GM18909 (cell line): ENCODE data around the gene DNAAF1.
"Not testable (repeated sequence)": the region's sequence is repeated elsewhere in the genome, so short reads cannot be mapped to it uniquely, and the experiment has no call there.

Source experiments
- ATAC-seq: cut with Tn5 transposase; IDR thresholded peaks from one replicate; pipeline ENCODE4 v1.9.1; 2021; ENCODE audit warnings: mild to moderate bottlenecking; ENCODE audit not compliant: unreplicated experiment, poor library complexity

The DNAAF1 gene

GRCh38 chr16:84144859-84145639, at the start of gene DNAAF1, which contains the start of gene HSDL1:
Gene DNAAF1 (plus strand): TSS chr16:84145308. CDS start chr16:84145441, 133 bp downstream.
Gene HSDL1 (minus strand): TSS chr16:84145177. CDS start chr16:84131321, 13,856 bp downstream.
- peak; percentile 89 for ATAC-seq

DNA sequence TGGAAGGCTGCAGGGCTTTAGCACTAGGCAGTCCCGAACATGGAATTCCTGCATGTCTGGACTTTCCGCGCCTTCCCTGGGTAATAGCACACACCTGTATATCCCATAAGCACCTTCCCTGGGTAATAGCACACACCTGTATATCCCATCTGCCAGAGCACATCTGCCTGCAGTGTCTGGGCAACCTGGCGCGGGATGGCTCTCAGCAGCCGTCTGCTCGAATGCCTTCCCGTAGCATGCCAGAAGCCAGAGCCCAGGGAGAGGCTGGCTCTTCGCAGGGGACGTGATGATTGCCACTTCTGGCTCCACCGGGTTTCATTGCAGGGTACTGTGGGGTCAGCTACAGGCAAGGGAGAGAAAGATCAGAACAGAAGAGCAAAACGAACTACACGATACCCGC, 49.6 kb upstream of the DNAAF1 start:
- no peak for ATAC-seq

DNA sequence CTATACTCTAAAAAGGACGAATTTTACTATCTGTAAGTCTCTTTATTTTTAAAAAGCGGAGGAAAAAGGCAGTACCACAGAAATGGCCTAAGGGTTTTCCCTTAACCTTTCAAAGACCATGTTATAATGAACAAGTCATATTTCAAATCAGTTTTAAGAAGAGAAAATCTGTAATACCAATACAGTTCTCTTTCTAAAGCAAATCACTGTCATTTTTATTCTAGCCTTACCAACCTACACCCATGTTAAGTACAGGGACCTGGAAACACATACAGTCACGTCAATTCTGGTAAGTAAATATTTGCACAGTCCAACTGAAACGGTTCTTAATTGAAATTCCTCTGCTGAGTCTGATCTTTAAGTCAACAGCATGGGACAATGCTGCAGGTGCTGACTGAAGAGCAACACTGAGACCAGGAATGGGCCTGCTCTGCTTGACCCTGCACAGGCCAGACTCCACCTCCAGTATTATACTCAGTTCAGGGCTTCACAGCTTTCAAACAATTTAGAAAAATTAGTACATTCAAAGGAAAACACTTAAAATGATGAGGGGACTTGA, 48.6 kb upstream of the DNAAF1 start:
- ATAC-seq = no peak

DNA sequence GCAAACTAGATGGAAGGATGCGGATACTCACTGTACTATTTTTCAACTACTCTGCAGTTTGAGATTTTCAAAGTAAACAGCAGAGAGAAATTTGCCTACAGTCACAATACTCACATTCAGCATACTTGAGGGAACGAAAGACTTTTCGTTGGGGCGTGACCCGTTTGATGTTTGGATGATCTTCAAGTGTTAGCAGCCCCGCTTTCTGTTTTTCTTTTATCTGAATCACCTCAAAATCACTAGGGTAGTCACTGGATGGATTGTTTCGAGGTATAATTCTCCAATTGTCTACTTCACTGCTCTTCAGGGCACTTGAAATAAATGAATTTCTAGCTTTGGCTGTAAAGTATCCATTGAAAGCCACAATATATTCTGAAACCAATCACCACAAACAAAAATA, 46.2 kb upstream of the DNAAF1 start:
- ATAC-seq = no peak

GRCh38 chr16:84103678-84104077, 41.4 kb upstream of the DNAAF1 start:
- no peak for ATAC-seq

DNA sequence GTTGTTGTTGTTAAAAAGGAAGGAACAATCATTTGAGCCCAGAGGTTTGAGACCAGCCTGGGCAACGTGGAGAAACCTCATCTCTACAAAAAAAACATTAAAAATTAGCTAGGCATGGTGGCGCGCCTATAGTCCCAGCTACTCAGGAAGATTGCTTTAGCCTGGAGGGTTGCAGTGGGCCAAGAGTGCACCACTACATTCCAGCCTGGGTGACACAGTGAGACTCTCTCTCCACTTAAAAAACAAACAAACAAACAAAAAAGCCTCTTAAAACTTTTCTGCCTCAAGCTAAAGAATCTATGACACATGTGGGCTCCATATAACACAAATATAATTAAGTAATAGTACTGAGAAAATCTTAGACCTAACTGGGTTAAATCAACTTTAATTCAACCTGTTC, 40.9 kb upstream of the DNAAF1 start:
- ATAC-seq = no peak

- ATAC-seq = no peak
These were observed 39.8 kb upstream of the DNAAF1 start for GRCh38 chr16:84105301-84105815.

GRCh38 chr16:84105948-84106740, 39.0 kb upstream of the DNAAF1 start:
- ATAC-seq = no peak

GRCh38 chr16:84107921-84108320, 37.2 kb upstream of the DNAAF1 start:
- ATAC-seq = no peak

GRCh38 chr16:84109598-84110335, 35.3 kb upstream of the DNAAF1 start:
- ATAC-seq = no peak

DNA sequence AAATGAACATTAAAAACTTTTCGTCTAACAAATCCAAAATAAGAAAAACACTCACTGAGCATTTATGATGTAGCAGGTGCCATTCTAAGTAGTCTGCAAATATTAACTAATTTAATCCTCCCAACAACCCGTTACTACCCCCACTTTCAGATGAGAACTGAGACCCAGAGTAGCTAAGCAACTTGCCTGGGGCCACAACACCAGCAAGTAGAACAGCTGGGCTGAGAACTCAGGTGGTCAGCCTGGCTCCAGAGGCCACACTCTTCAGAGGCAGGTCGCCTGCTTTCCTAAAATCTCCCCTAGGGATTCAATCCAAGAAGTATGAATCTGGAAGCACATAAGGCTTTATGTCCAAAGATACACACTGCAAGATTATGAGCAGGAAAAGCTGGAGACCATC, 34.6 kb upstream of the DNAAF1 start:
- ATAC-seq = no peak

- no peak for ATAC-seq
These were observed 33.6 kb upstream of the DNAAF1 start for GRCh38 chr16:84111525-84111924.

DNA sequence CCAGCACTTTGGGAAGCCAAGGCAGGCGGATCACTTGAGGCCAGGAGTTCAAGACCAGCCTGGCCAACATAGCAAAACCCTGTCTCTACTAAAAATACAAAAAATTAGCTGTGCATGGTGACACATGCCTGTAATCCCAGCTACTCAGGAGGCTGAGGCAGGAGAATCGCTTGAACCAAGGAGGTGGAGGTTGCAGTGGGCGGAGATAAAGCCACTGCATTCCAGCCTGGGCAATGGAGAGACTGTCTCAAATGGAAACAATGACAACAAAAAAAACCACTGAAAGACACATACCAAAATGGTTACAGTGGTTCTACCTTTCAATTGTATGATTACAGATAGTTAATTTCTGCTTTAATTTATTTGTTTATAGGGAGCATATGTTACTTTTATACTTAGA, 33.2 kb upstream of the DNAAF1 start:
- ATAC-seq = not testable (repeated sequence)

DNA sequence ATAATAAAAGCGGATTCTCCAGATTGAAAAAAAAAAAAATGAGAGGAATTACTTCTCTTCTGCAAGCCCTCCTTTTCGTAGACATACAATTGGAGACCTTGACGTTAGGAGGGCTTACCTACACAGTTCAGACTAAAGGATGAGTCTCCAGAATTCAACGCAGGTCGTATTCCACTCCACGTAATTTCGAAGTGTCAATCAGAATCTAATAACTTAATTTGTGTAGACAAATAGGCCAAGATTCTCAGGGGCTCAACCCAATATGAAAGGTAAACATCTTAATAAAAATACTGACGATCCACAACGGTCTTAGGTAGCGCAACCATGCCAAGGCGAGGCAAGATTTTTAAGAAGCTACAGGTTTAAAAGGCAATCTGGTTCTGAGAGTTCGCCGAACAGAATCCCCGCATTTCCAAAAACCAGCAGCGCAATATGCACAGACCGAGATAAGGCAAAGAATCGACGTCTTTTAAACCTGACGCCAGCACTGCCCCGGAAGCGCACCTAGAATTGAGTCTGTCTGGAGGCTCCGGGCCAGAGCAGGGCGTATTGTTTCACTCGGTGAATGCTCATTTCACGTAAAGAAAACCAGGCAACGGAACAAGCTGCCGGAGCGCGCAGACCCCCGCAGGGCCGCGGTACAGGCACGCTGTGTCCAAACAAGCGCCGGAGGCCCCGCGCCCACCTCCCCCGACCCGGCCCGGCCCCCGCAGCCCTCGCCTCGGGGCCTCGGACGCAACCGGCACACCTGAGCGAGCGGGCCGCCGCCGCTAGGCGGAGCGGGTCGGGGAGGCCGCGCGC, 29.0 kb upstream of the DNAAF1 start:
- peak; percentile 28 for ATAC-seq

DNA sequence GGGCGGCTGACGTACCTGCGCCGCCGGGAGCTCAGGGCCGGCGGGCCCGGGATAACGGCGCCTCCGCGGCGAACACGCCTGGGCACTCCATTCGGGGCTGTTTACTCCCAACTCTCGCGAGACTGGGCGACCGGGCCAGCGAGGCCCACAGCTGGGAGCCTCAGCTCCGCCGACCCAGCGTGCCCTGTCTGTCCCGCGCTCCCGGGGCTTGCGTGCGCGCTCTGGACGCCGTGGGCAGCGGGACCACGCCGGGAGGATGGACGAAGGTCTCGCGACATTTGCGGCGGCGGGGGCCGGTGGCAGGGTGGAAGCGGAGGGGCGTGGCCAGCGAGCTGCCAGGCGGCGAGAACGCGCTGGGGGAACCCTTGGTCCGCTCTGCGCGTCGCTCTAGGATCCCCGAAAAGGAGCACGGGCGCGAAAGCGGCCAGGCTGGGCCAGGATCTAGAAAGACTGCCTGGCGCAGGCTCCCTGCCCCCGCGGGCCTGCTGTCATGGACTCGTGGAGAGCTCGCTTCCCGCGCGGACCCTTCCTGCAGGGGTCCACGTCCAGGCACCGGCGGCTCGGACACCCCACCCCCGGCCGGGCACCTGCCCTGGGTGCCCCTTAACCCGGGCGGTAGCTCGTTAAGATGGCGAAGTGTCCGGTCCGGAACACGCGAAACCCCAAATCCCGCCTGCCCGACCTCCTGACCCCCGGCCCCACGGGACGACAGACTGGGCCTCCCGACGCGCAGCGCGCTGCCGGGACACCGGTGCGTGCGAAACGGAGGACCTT, 28.2 kb upstream of the DNAAF1 start, which contains the start of gene MBTPS1:
TSS of gene MBTPS1 (minus strand) at position 223 of the 774 bp plus-strand sequence. CDS start 15,159 bp downstream, outside the sequence.
- ATAC-seq = peak; percentile 91

- peak; percentile 4 for ATAC-seq
These were observed 27.6 kb upstream of the DNAAF1 start for GRCh38 chr16:84117494-84117843.

DNA sequence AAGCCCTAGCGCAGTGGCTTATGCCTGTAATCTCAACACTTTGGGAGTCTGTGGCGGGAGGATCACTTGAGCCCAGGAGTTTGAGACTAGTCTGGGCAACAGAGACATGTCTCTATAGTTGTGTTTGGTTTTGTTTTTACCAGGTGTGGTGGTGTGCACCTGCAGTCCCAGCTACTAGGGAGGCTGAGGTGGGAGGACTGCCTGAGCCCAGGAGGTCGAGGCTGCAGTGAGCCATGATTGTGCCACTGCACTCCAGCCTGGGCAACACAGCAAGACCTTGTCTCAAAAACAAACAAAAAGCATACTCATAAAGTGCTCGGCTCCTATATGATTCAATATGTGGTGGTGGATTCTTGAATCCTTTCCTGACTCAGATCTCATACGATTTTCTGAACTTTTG, 26.8 kb upstream of the DNAAF1 start:
- ATAC-seq = not testable (repeated sequence)

DNA sequence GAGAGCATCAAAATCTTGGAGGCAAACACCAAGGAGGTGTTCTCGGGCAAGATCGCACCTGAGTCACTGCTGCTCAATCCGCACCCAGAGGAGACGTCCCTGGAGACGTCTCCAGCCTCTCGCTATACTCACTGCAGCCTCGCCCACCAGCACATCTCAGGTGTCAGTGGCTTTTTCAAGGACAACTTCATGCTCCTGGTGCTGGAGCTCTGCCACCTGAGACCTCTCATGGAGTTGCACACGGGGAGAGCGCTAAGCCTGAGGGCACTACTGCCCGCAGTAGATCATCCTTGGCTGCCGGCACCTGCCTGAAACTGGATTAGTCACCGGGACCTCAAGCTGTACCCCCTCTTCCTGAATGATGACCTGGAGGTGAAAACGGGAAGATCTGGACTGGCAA, 25.7 kb upstream of the DNAAF1 start:
- no peak for ATAC-seq

- no peak for ATAC-seq
These were observed 25.1 kb upstream of the DNAAF1 start for GRCh38 chr16:84120023-84120422.
